Fibroblast of the aortic adventitia (primary cell): ENCODE measurements around the gene IFNA5. TPM values are rescaled to one million over a fixed set of nuclear protein-coding genes. Genes with fewer than 3 reads are reported as not detected.

Experiments used
- DNase-seq: peaks from one replicate; pipeline ENCODE4 v3.0.0-alpha.2; 2010; ENCODE audit warnings: low read depth
- H3K4me3 ChIP-seq: 2 replicates; pipeline ENCODE4 v1.5.1; 2011; ENCODE audit warnings: low read depth, mild to moderate bottlenecking, control low read depth, low read length, moderate library complexity
- total RNA-seq: library from RNA; depleted of rRNA; stranded (reverse); fragments of >200 nt; gene quantifications from 2 replicates; pipeline ENCODE4 v1.2.3, GENCODE V29; 2012; ENCODE audit warnings: low replicate concordance
- TF ChIP-seq, protein P1 (sequence below): IDR thresholded peaks from 2 replicates; pipeline ENCODE4 v1.5.1; 2011; ENCODE audit warnings: mild to moderate bottlenecking, low read length, control low read depth, inconsistent platforms; ENCODE audit not compliant: insufficient read depth

Gene IFNA5
- total RNA-seq, 1 donor = 0.09 TPM

DNA sequence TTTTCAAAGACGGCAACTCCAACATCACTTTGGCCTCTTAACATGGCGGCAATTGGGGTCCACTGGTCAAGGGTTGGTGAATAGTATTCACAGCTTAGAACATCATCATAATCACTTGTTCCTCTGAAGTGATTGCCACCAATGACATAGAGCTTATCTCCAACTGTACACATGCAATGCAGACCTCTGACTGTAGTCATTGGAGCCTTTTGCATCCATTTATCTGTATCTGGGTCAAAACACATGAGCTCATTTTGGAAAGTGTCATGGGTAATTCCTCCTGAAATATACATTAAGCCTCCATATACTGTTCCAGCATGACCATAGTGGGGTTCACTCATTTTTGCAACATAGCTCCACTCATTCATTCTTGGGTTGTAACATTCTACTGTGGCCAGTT is 28.1 kb upstream of the IFNA5 start:
- TF ChIP-seq, protein P1, sequence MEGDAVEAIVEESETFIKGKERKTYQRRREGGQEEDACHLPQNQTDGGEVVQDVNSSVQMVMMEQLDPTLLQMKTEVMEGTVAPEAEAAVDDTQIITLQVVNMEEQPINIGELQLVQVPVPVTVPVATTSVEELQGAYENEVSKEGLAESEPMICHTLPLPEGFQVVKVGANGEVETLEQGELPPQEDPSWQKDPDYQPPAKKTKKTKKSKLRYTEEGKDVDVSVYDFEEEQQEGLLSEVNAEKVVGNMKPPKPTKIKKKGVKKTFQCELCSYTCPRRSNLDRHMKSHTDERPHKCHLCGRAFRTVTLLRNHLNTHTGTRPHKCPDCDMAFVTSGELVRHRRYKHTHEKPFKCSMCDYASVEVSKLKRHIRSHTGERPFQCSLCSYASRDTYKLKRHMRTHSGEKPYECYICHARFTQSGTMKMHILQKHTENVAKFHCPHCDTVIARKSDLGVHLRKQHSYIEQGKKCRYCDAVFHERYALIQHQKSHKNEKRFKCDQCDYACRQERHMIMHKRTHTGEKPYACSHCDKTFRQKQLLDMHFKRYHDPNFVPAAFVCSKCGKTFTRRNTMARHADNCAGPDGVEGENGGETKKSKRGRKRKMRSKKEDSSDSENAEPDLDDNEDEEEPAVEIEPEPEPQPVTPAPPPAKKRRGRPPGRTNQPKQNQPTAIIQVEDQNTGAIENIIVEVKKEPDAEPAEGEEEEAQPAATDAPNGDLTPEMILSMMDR = no peak
- H3K4me3 ChIP-seq = peak overlapping the region; percentile 96
- no peak for DNase-seq

DNA sequence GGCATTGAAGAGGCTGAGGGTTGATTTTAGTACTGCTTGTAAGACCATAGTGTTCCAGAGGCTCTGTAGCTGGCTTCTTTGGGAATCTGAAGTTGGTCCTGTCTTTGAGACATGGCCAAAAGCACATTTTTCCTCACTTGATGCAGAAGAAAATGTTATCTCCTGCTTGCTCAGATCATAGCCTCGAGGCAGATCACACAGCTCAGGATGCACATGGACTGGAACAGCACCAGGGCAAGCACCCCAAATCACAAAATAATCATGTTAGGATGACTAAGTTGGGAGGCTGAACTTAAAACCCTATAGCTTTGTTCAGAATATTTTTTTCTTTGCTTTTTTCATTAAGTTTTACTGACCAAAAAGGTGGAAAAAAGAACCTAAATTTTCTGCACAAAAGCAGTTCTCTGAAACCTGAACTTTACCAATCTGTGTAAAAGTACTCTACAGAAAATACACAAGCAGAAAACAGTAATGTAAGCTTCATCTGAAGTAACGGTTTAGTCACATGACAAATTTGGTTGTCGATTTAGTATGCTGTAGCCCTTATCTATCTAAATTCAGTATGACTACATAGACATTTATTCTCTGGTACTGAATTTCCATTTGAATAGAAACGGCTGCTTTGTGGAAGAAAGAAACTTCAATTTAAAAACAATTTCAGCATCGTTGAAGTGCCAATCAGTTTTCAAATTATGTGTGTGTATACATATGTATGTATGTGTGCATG is 26.7 kb upstream of the IFNA5 start:
- H3K4me3 ChIP-seq = peak overlapping the region; percentile 36
- TF ChIP-seq, protein P1 = no peak
- peak; percentile 45 for DNase-seq

DNA sequence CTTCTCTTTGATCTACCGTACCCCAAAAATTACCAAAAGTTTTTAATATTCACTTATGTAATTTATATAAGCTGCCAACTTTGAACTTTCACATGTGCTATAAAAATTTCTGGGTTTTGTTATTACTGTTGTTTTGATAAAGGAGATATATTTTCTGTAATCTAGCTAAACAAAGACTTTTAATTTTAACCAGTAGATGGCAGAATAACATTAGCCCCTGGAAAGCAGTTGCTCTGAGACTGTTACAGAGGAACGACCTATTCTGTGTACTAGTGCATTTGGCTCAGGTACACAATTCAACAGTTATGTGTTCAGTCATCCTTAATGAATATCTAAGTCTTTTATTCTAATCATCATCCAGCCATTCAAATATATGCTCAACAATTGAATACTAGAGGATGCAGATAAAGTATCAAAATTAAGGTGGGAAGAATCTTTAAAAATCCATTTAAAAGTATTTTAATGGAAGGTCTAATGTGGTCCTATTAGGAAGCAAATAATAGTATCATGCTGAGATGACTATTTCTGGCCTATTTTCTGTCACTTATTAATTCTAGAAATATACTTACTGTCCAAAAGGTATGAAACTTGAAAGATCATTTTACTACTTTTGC is 21.5 kb upstream of the IFNA5 start:
- peak; percentile 64 for DNase-seq
- TF ChIP-seq, protein P1 = peak; percentile 63
- H3K4me3 ChIP-seq = no peak overlapping the region

DNA sequence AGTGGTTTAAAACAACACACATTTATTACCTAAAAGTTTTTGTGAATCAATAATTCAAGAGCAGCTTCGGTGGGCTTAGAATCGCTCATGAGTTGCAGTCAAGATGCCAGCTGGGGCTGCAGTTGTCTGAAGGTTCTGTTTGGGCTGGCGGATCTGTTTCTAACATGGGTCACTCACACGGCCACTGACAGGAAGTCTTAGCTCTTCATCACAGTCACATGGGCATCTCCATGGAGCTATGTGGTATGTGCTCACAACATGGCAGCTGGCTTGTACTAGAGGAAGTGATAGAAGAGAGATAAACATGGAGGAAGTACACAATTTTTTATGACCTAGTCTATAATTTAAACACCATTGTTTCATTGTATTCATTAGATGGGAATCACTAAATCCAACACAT is 18.9 kb upstream of the IFNA5 start:
- TF ChIP-seq, protein P1 = no peak
- no peak for DNase-seq

DNA sequence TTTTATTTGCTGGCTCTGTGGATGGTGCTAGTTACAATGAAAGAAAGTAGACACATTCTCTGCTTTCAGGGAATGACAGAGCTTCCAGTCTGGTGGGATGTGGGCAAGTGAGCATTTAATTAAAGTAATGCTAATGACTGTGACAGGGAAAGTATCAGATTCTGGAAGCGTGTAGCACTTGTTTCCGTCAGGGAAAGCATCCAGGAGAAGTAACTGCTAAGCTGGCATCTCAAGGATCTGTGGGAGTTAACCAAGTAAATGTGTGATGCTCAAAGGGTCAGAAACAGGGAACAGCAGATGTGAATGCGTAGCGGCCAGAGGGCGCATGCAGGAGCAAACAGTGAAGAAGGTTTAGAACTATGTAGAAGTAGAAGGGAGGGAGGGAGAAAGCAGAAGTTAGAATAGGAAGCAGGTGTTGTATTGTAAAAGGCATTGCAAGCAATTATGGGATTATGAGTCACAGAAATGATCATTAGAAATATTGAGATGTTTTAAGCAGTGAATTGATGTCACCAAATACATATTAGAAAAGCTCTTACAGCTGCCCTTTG is 17.9 kb upstream of the IFNA5 start:
- no peak overlapping the region for H3K4me3 ChIP-seq
- DNase-seq = no peak
- TF ChIP-seq, protein P1 = no peak

More for the DNA sequence above, 18.9 kb upstream of the IFNA5 start:
- no peak overlapping the region for H3K4me3 ChIP-seq

DNA sequence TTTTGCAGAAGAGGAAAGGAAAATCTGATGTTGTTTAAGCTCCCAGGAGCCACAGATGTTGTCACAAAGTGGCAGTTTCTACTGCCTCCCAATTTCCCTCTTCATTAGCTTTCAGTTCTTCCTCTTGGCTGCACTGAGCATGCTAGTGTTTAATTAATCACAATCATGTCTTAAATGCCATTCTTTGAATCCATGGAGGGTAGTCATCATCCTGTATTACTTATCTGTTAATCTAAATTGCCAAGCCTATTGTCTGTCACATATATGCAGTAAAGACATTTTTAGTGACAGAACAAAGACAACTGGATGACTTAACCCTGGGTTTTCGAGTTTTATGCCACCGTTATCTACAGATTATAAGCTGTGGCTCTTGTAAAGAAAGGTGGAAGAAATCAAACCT is 15.4 kb upstream of the IFNA5 start:
- TF ChIP-seq, protein P1 = no peak
- no peak overlapping the region for H3K4me3 ChIP-seq
- no peak for DNase-seq
